Hepatocyte (in vitro differentiated cells): ENCODE measurements around the gene VRTN.

Experiments
- CTCF ChIP-seq: fragments of 200-600 bp; sonication (generic); IDR thresholded peaks from 2 replicates; pipeline ENCODE4 v1.5.1; 2016; ENCODE audit warnings: antibody characterized with exemption, mild to moderate bottlenecking; ENCODE audit not compliant: poor library complexity
- EZH2 ChIP-seq: fragments of 200-600 bp; sonication (generic); IDR thresholded peaks from 2 replicates; pipeline ENCODE4 v1.6.1; 2016; ENCODE audit warnings: antibody characterized with exemption, mild to moderate bottlenecking, borderline replicate concordance

DNA sequence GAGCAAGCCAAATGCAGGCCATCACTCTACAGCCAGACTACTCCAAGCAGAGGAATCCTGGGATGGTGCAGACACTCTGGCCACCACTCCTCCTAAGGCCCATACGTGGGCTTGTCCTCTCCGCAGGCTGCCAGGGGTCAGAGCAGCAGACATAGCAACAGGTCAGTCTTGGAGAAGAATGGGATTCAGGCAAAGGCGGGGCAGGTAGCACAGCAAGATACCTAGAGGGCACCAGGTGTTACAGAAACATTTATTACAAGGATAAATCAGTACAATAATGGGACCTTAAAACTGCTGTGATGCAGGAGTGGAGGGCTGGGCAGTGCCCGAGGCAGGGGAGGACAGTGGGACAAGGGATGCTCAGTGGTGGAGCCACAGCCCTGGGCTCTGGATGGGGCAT lies 57.4 kb downstream of the VRTN start:
- no peak for TF ChIP-seq CTCF
- TF ChIP-seq EZH2, result no peak
